Right lobe of liver (tissue), 4 donors: ENCODE results near the gene RPTOR.

Source experiments
- CTCF ChIP-seq, 4 donors: fragments of 200-600 bp in 3 of 4; fragments of 450-650 bp in 1 of 4; IDR thresholded peaks; one replicate each; pipeline versions ENCODE4 v1.5.1 to v1.8.0; 2016 to 2022; ENCODE audit warnings: antibody characterized with exemption in 4 of 4, mild to moderate bottlenecking in 2 of 4
- POLR2A ChIP-seq: fragments of 450-650 bp; IDR thresholded peaks from one replicate; pipeline ENCODE4 v1.6.1; 2017; ENCODE audit warnings: antibody characterized with exemption, mild to moderate bottlenecking
- donor health status: DM: no; HTN: no; CAD: no.
- donor health status: DM: no; HTN: no; CAD: no.
- donor health status: DM: no; HTN: yes; CAD: no.

GRCh38 chr17:80671825-80672110, 127.1 kb downstream of the RPTOR start:
- TF ChIP-seq CTCF (IDR thresholded peaks at IDR 0.05) (no peak), POLR2A (no peak)
